Stimulated activated CD8-positive, alpha-beta memory T cell treated with anti-CD3 and anti-CD28 coated beads, Interleukin-4, amount 100 ng/mL, for 48 hours (primary cell): ENCODE data around the gene ANKRD55.
"Not testable (repeated sequence)": the region's sequence is repeated elsewhere in the genome, so short reads cannot be mapped to it uniquely, and the experiment has no call there.

ENCODE experiments used
- DNase-seq: peaks from one replicate; pipeline ENCODE4 v3.0.0-alpha.2; 2020

The ANKRD55 gene

DNA sequence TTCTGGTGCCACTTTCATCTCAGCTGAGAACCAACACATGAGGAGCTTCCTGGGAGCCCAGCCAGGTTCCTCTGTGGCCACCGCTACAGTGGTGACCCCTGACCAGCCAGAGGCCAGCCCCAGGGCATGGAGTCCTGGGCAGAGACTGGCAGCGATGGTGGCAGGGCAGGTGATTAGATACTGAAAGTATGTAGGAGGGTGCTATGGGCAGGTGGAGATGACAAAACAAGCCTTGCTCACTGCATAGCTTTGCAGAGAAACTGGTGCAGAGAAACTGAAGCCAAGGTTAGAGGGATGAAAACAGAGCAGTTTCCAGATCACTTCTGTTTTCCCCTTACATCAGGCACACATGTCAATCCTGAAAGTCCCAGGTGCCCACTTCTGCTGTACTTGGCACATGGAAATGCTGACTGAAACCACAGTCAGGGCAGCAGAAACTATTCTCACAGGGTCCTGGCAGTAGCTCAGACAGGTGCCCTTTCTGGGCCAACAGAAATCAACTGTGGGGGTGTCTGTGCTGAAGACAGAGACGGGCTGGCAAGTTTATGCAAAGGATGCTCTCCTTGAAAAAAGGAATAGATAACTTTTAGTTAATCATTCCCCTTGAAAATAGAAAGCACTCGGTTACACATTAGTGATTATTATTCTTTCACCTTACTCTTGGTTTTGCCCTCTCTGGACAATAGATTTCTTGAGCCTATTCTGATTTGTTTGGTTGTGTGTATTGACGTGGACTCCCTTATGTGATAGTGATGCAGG, 90.3 kb downstream of the ANKRD55 start:
- DNase-seq: no peak

- no peak for DNase-seq
Measured at GRCh38 chr5:56142233-56142613, 90.9 kb downstream of the ANKRD55 start.

- DNase-seq: no peak
Measured at GRCh38 chr5:56140073-56140472, 93.1 kb downstream of the ANKRD55 start.

- DNase-seq: no peak
Measured at GRCh38 chr5:56130664-56131063, 102.5 kb downstream of the ANKRD55 start.

DNA sequence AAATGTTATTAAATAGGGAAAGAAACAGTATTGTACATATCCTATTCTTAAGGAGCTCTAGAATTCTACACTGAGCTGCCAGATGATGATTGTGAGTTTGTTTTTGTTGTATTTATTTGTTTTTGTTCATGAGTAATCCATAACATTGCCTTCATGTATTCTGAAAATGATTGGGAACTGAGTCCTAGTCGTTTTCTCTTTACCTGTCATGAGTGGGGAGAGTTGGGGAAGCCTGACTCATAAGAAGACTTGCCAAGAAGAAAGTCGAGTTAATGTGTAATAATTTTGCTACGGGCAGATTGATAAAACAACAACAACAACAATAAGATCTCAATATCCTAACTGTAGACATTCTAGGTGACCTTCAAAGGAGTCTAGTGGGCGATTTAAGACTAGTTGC, 103.8 kb downstream of the ANKRD55 start:
- no peak for DNase-seq

DNA sequence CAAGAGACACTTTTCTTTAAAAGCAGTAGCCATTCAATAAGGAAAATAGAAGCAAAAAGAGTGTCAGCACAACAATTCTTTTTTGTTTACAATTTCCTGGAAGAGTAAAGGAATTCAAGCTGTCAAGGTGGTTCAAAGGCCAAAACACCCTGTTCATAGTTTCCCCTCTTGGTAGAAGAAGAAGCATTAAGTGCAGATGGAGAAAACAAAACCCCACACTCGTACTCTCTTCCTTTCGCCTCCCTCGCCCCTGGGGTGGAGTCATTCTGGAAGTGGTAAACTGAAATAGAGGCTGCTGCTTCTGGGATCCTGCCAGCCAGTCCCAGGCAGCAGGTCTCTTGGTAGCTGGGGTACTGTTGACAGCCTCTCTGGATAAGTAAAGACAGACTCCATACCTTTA, 105.0 kb downstream of the ANKRD55 start:
- DNase-seq: peak; percentile 46

- DNase-seq: no peak
Measured at GRCh38 chr5:56126487-56127179, 106.5 kb downstream of the ANKRD55 start.

DNA sequence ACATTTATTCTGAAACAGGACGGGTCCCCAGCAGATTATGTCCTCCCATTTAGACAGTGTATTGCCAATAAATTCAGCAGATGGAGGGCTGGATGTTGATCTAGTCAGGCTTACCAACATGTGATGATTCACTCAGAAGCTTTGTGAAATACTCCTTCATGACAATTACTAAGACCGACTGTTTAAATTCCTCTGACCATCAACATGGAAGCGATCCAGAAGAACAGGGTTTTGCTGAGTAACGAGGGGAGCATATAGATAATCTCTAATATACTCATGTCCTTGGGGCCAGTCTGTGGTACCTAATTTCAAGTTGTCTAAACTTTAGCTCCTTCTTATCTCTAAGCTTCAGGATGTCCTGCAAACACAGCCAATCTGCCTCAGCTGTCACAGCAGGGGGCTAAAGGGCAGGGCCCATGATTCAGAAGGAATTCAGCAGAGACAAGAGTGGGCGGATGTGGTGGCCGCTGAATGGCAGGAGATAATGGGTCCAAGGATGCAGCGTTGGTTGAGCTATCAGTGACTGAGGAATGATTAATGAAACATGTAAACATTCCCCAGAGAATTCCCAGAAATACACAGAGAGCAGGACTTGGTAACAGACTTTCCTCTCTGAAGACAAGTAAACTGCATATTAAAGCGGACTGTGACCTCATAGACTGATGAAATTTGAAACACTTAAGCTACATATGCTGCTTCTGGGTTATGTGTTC, 109.4 kb downstream of the ANKRD55 start:
- no peak for DNase-seq

- not testable (repeated sequence) for DNase-seq
Measured at GRCh38 chr5:56122360-56122985, 110.7 kb downstream of the ANKRD55 start.

DNA sequence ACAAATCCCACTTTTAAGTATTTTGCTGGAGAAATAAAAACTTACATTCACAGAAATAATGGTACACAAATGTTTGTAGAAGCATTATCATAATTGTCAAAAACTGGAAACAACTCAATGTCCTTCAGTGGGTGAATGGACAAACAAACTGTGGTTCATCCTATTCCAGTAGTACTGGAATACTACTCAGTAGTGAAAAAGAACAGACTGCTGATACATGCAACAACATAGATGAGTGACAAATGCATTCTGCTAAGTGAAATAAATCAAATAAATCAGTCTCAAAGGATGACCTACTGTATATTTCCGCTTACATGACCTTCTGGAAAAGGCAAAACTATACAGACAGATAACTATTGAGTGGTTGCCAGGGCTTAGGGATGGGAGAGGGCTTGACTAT, 114.1 kb downstream of the ANKRD55 start:
- no peak for DNase-seq

GRCh38 chr5:56116599-56117141, 116.5 kb downstream of the ANKRD55 start:
- DNase-seq: no peak

GRCh38 chr5:56115589-56115988, 117.5 kb downstream of the ANKRD55 start:
- no peak for DNase-seq

DNA sequence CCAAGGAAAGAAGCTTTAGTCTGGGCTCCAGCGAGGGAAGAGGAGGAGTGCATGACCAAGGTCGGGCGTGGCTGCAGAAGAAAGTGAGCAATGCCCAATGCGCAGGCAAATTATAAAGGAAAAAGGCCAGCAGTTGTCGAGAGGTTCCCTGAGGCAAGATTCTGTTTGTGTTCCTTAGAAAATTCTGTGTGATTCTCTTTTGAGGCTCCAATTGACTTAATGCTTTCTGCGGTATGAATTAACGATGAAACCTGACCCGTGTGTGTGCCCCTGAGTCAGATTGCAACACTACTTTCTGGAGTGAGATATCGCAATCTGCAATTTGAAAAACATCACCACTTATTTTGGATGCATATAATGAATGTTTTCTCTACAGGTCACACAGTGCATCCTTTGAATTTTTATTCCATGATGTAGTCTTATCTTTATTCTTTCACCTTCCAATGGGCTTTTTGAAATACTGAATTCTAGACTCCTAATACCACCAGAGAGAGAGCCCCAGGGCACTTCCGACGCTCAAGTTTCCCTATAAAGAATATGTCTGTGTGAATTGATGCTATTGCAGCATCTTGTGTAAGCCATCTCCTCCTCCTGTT, 120.5 kb downstream of the ANKRD55 start:
- DNase-seq: no peak

DNA sequence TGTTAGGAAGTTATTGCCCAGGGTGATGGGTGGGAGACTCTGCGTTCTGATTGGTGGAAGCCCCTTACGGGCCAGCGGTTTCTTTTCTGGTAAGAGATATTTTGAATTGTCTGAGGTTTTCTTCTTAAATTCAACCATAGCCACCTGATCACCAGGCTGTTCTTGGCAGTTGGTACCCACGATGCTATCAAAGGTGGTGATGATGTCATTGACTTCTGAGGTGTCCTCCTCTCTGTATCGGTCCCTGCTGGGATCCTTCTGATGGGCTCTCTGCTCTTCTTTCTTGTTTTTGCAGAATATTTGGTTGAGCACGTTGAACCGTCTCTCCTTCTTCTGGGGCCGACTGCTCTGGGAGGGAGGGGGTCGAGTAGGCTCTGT, 121.7 kb downstream of the ANKRD55 start:
- DNase-seq: no peak

GRCh38 chr5:56110646-56111403, 122.3 kb downstream of the ANKRD55 start:
- no peak for DNase-seq

DNA sequence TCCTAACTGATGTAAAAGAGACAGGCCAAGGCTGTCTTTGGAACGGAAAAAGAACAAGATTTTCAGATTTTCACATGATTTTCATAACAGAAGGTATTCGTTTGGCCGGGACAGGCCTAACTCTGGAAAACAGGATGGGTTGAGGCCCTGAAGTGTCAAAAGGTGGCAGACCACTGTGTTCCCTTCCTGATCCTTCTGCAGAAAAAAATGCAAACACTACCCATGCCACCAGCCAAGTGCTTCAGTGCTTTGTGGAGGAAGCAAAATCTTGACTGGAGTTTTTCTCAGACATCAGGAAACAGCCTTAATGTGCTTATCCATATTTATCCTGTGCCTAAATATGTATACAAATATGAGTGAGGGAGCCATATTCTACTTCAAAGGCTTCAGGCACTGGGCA, 124.9 kb downstream of the ANKRD55 start:
- no peak for DNase-seq

DNA sequence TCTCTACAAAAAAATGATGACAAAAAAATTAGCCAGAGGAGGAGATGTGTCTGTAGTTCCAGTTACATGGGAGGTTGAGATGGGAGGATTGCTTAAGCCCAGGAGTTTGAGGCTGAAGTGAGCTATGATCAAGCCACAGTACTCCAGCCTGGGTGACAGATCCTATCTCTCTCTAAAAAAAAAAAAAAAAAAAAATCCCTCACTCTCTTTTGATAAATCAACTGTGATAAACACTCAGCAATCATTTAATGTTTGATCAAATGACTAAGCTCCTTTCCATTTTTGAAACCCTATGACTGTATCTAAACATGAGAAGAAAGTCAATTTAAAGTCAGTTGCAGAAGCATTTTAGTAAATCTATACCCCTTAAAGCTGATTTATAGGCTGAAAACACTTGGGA, 126.3 kb downstream of the ANKRD55 start:
- DNase-seq: no peak

DNA sequence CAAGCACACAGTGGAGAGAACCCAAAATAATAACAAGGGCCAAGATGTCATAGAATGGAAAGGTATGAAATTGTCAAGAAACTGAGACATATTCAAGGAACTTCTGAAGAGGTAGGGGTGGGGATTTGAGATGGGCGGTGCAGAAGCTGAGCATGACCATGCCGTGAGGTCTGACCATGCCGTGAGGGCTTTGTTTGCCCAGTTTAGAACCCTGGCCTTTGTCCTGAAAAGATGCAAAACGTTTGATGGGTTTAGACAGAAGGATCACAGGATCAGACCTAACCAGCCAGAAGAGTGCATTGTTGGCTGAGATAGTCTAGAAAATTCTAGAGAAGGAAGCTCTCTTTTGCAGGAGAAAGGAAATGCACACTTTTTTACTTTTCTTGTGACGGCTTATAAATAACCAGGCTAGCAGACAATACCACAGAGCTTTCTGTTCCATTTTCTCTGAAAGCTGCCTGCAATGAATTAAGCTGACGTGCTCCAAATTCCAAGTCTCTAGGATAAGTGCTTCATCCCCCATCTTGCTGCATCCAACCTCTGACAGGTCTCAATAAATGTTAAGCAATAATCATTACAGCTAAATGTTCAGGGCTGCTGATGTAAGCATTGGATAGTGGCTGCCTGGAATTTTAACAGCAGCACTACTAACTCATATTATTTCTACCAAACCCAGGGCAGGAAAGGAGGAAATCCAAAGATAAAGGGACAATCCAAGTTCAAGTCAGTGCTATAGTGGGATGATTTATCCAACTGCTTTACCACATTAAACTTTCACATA, 127.4 kb downstream of the ANKRD55 start:
- DNase-seq: no peak

GRCh38 chr5:56102889-56103288, 130.2 kb downstream of the ANKRD55 start:
- DNase-seq: no peak

DNA sequence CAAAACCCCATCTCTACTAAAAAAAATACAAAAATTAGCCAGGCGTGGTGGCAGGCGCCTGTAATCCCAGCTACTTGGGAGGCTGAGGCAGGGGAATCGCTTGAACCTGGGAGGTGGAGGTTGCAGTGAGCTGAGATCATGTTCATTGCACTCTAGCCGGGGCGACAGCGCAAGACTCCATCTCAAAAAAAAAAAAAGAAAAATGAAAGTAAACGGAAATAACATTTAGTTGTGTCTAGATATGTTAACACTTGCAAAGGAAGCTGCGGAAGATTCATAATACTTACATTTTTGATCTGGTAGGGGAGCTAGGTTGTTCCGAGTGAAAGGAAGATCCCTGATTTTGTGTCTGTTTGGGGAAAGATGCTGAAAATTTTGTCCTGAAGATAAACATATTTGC, 130.9 kb downstream of the ANKRD55 start:
- not testable (repeated sequence) for DNase-seq

DNA sequence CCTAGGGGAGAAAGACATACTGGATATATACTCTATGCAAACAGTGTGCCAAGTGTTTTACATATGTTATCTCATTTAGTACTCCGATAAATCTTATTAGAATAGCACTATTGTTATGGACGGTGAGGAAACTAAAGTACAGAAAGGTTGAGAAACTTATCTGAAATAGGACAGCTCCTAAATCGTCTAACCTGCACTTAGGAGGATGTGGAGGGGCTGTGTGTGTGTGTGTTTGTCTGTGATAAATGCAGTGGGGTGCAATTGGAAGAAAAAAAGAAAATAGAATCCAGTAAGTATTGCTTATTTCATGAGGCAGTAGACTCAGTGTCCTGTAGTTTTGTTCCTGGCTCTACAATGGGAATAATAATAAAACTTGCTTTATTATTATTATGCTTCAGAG, 131.9 kb downstream of the ANKRD55 start:
- no peak for DNase-seq
